Measurements from ENCODE around the gene TBL1Y. TPM values are rescaled to one million over a fixed set of nuclear protein-coding genes. Genes with fewer than 3 reads are reported as not detected.

Gene TBL1Y
- total RNA-seq, 3 donors from 2014 or later, result 0.20 to 0.25 TPM; not detected in 1

DNA sequence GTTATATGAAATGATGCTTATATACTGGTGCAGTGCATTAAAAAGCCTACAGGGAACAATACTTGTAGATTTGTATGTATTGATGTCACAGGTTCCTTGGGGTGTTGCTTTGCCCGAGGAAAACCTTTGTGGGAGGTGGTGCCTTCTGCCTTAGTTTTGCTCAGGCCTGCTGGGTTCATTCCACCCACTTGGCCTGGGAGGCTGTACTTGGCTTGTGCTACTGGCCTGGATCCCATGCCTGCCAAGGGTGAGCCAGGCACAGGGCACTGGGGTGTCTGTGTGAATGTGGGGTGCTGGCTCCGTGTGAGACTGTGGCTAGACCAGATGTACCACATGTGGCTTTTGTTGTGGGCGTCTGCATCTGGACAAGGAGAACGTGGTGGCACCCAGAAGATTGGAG lies 17.8 kb downstream of the TBL1Y start:
- ATAC-seq, result no peak
- no peak overlapping the region for H3K4me3 ChIP-seq
- no peak for DNase-seq
- TF ChIP-seq, protein P1, sequence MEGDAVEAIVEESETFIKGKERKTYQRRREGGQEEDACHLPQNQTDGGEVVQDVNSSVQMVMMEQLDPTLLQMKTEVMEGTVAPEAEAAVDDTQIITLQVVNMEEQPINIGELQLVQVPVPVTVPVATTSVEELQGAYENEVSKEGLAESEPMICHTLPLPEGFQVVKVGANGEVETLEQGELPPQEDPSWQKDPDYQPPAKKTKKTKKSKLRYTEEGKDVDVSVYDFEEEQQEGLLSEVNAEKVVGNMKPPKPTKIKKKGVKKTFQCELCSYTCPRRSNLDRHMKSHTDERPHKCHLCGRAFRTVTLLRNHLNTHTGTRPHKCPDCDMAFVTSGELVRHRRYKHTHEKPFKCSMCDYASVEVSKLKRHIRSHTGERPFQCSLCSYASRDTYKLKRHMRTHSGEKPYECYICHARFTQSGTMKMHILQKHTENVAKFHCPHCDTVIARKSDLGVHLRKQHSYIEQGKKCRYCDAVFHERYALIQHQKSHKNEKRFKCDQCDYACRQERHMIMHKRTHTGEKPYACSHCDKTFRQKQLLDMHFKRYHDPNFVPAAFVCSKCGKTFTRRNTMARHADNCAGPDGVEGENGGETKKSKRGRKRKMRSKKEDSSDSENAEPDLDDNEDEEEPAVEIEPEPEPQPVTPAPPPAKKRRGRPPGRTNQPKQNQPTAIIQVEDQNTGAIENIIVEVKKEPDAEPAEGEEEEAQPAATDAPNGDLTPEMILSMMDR (IDR thresholded peaks at IDR 0.05), result no peak
- H3K36me3 ChIP-seq (ENCODE audit: low read depth), result no peaks in the 10 kb centered on the region
- no peaks in the 10 kb centered on the region for H3K9me3 ChIP-seq
- intact Hi-C loops (cut with DNase I, micrococcal nuclease), result no loop called here
- H3K4me1 ChIP-seq (ENCODE audit: low read depth), result no peaks in the 10 kb centered on the region

- DNase-seq, result no peak
- no peaks in the 10 kb centered on the region for H3K36me3 ChIP-seq (ENCODE audit: low read depth)
- no peaks in the 10 kb centered on the region for H3K4me1 ChIP-seq (ENCODE audit: low read depth)
- no peak for ATAC-seq
- TF ChIP-seq, protein P1 (IDR thresholded peaks at IDR 0.05), result no peak
- no peaks in the 10 kb centered on the region for H3K9me3 ChIP-seq
- H3K4me3 ChIP-seq, result no peak overlapping the region
- intact Hi-C loops (cut with DNase I, micrococcal nuclease), result no loop called here
Observed at GRCh38 chrY:6929237-6929636, 18.7 kb downstream of the TBL1Y start.

GRCh38 chrY:6931779-6932396 lies 21.4 kb downstream of the TBL1Y start:
- intact Hi-C loops (cut with DNase I, micrococcal nuclease), result no loop called here
- no peak for ATAC-seq
- Histone ChIP-seq H3K9me3 (no peaks in the 10 kb centered on the region), H3K4me3 (no peak overlapping the region), H3K36me3 (ENCODE audit: low read depth) (no peaks in the 10 kb centered on the region), H3K4me1 (ENCODE audit: low read depth) (no peaks in the 10 kb centered on the region)
- no peak for DNase-seq
- TF ChIP-seq, protein P1 (IDR thresholded peaks at IDR 0.05), result no peak

- H3K4me3 ChIP-seq, result no peak overlapping the region
- no peaks in the 10 kb centered on the region for H3K4me1 ChIP-seq (ENCODE audit: low read depth)
- intact Hi-C loops (cut with DNase I, micrococcal nuclease), result no loop called here
- no peaks in the 10 kb centered on the region for H3K36me3 ChIP-seq (ENCODE audit: low read depth)
- DNase-seq, result no peak
- no peaks in the 10 kb centered on the region for H3K9me3 ChIP-seq
- ATAC-seq, result no peak
- TF ChIP-seq, protein P1 (IDR thresholded peaks at IDR 0.05), result no peak
Observed at GRCh38 chrY:6935497-6935896, 25.0 kb downstream of the TBL1Y start.

- ATAC-seq, result no peak
- TF ChIP-seq, protein P1 (IDR thresholded peaks at IDR 0.05), result no peak
- DNase-seq, result no peak
- Histone ChIP-seq H3K4me1 (ENCODE audit: low read depth) (no peaks in the 10 kb centered on the region), H3K4me3 (no peak overlapping the region), H3K9me3 (no peaks in the 10 kb centered on the region), H3K36me3 (ENCODE audit: low read depth) (no peaks in the 10 kb centered on the region)
- intact Hi-C loops (cut with DNase I, micrococcal nuclease), result no loop called here
Observed at GRCh38 chrY:6947695-6948094, 37.2 kb downstream of the TBL1Y start.

GRCh38 chrY:6948378-6948777 lies 37.9 kb downstream of the TBL1Y start:
- Histone ChIP-seq H3K9me3 (no peaks in the 10 kb centered on the region), H3K36me3 (ENCODE audit: low read depth) (no peaks in the 10 kb centered on the region), H3K4me1 (ENCODE audit: low read depth) (no peaks in the 10 kb centered on the region), H3K4me3 (no peak overlapping the region)
- intact Hi-C loops (cut with DNase I, micrococcal nuclease), result no loop called here
- no peak for DNase-seq
- ATAC-seq, result no peak
- TF ChIP-seq, protein P1 (IDR thresholded peaks at IDR 0.05), result no peak
